ENCODE data around the gene PYGO1.

Gene PYGO1

GRCh38 chr15:55549305-55549704, 38.8 kb downstream of the PYGO1 start:
- Histone ChIP-seq H3K9me3 (replicated peaks in 1 of 2; ENCODE audit: control insufficient read depth in 2 of 2, insufficient read depth in 1 of 2, low read depth in 1 of 2, low read length in 2 of 2) (peaks cover 0 to 13% of the 10 kb centered on the region in 2 donors), H4K8ac (ENCODE audit: low read depth, low read length) (no peak overlapping the region), H3K4ac (ENCODE audit: low read length) (no peak overlapping the region), H3K4me3 (ENCODE audit: low read length in 2 of 2) (no peak overlapping the region), H2AFZ (ENCODE audit: low read length) (no peak overlapping the region), H3K4me2 (ENCODE audit: insufficient read depth, low read length, poor library complexity, severe bottlenecking) (no peak overlapping the region), H2BK120ac (ENCODE audit: low read depth, low read length) (no peak overlapping the region), H3K23ac (ENCODE audit: low read depth, low read length, poor library complexity) (no peak overlapping the region), H2BK15ac (ENCODE audit: low read length) (no peak overlapping the region), H4K91ac (ENCODE audit: low read depth, low read length, poor library complexity) (no peak overlapping the region), H3K27me3 (ENCODE audit: control insufficient read depth in 3 of 3, insufficient read depth in 3 of 3, low read depth in 1 of 3, low read length in 3 of 3) (no peaks in the 10 kb centered on the region), H3K36me3 (replicated peaks in 1 of 2; ENCODE audit: control insufficient read depth in 2 of 2, insufficient read depth in 2 of 2, low read length in 2 of 2) (peaks cover 5 to 43% of the 10 kb centered on the region in 2 donors), H3K14ac (ENCODE audit: low read length) (no peak overlapping the region), H3K9ac (ENCODE audit: low read depth, low read length, poor library complexity) (no peak overlapping the region), H2AK5ac (ENCODE audit: low read depth, low read length) (no peak overlapping the region), H2BK5ac (ENCODE audit: low read length) (no peak overlapping the region), H2BK12ac (ENCODE audit: low read length) (no peak overlapping the region), H3K79me1 (ENCODE audit: low read depth, low read length) (no peaks in the 10 kb centered on the region), H3K27ac (replicated peaks; ENCODE audit: low read length) (no peak overlapping the region), H3K4me1 (ENCODE audit: control insufficient read depth in 2 of 2, insufficient read depth in 1 of 2, low read depth in 1 of 2, low read length in 2 of 2) (peaks cover 3 to 4% of the 10 kb centered on the region in 2 donors), H3K18ac (ENCODE audit: low read length) (no peak overlapping the region)
- WGBS, 2 donors (ENCODE audit: extremely low coverage in 2 of 2, insufficient read length in 2 of 2, insufficient replicate concordance in 1 of 2): no CpG with 5 or more reads among the region's 1 CpG
- DNase-seq (ENCODE audit: low spot score): no peak

- Histone ChIP-seq H3K9me3 (replicated peaks in 1 of 2; ENCODE audit: control insufficient read depth in 2 of 2, insufficient read depth in 1 of 2, low read depth in 1 of 2, low read length in 2 of 2) (peaks cover 0 to 9% of the 10 kb centered on the region in 2 donors), H3K4me1 (ENCODE audit: control insufficient read depth in 2 of 2, insufficient read depth in 1 of 2, low read depth in 1 of 2, low read length in 2 of 2) (no peaks in the 10 kb centered on the region), H3K4me2 (ENCODE audit: insufficient read depth, low read length, poor library complexity, severe bottlenecking) (no peak overlapping the region), H3K18ac (ENCODE audit: low read length) (no peak overlapping the region), H3K36me3 (replicated peaks in 1 of 2; ENCODE audit: control insufficient read depth in 2 of 2, insufficient read depth in 2 of 2, low read length in 2 of 2) (peaks cover 5 to 42% of the 10 kb centered on the region in 2 donors), H3K4ac (ENCODE audit: low read length) (no peak overlapping the region), H3K79me1 (ENCODE audit: low read depth, low read length) (no peaks in the 10 kb centered on the region), H2BK5ac (ENCODE audit: low read length) (no peak overlapping the region), H2BK15ac (ENCODE audit: low read length) (no peak overlapping the region), H4K8ac (ENCODE audit: low read depth, low read length) (no peak overlapping the region), H3K27me3 (ENCODE audit: control insufficient read depth in 3 of 3, insufficient read depth in 3 of 3, low read depth in 1 of 3, low read length in 3 of 3) (no peaks in the 10 kb centered on the region), H3K4me3 (ENCODE audit: low read length in 2 of 2) (no peak overlapping the region), H3K27ac (replicated peaks; ENCODE audit: low read length) (no peak overlapping the region), H2AFZ (ENCODE audit: low read length) (no peak overlapping the region), H2AK5ac (ENCODE audit: low read depth, low read length) (no peak overlapping the region), H2BK120ac (ENCODE audit: low read depth, low read length) (no peak overlapping the region), H2BK12ac (ENCODE audit: low read length) (no peak overlapping the region), H3K23ac (ENCODE audit: low read depth, low read length, poor library complexity) (no peak overlapping the region), H3K14ac (ENCODE audit: low read length) (no peak overlapping the region), H3K9ac (ENCODE audit: low read depth, low read length, poor library complexity) (no peak overlapping the region), H4K91ac (ENCODE audit: low read depth, low read length, poor library complexity) (no peak overlapping the region)
- DNase-seq (ENCODE audit: low spot score): no peak
- WGBS, 2 donors (ENCODE audit: extremely low coverage in 2 of 2, insufficient read length in 2 of 2, insufficient replicate concordance in 1 of 2): no CpG with 5 or more reads among the region's 5 CpGs
Observed at GRCh38 chr15:55546718-55547117, 41.4 kb downstream of the PYGO1 start.

GRCh38 chr15:55535436-55535835, 52.7 kb downstream of the PYGO1 start:
- H3K9me3 ChIP-seq (replicated peaks in 1 of 2; ENCODE audit: control insufficient read depth in 2 of 2, insufficient read depth in 1 of 2, low read depth in 1 of 2, low read length in 2 of 2): no peaks in the 10 kb centered on the region
- H3K27me3 ChIP-seq (ENCODE audit: control insufficient read depth in 3 of 3, insufficient read depth in 3 of 3, low read depth in 1 of 3, low read length in 3 of 3): no peaks in the 10 kb centered on the region
- no peak overlapping the region for H3K4me2 ChIP-seq (ENCODE audit: insufficient read depth, low read length, poor library complexity, severe bottlenecking)

GRCh38 chr15:55532944-55533343, 55.2 kb downstream of the PYGO1 start:
- Histone ChIP-seq H4K8ac (ENCODE audit: low read depth, low read length) (no peak overlapping the region), H2BK15ac (ENCODE audit: low read length) (no peak overlapping the region), H3K4ac (ENCODE audit: low read length) (no peak overlapping the region), H3K9me3 (replicated peaks in 1 of 2; ENCODE audit: control insufficient read depth in 2 of 2, insufficient read depth in 1 of 2, low read depth in 1 of 2, low read length in 2 of 2) (no peaks in the 10 kb centered on the region), H2AK5ac (ENCODE audit: low read depth, low read length) (no peak overlapping the region), H2BK5ac (ENCODE audit: low read length) (no peak overlapping the region), H3K18ac (ENCODE audit: low read length) (no peak overlapping the region), H3K4me2 (ENCODE audit: insufficient read depth, low read length, poor library complexity, severe bottlenecking) (no peak overlapping the region), H3K27ac (replicated peaks; ENCODE audit: low read length) (no peak overlapping the region), H2BK120ac (ENCODE audit: low read depth, low read length) (no peak overlapping the region), H2BK12ac (ENCODE audit: low read length) (no peak overlapping the region), H4K91ac (ENCODE audit: low read depth, low read length, poor library complexity) (no peak overlapping the region), H3K4me1 (ENCODE audit: control insufficient read depth in 2 of 2, insufficient read depth in 1 of 2, low read depth in 1 of 2, low read length in 2 of 2) (no peaks in the 10 kb centered on the region), H3K23ac (ENCODE audit: low read depth, low read length, poor library complexity) (no peak overlapping the region), H3K36me3 (replicated peaks in 1 of 2; ENCODE audit: control insufficient read depth in 2 of 2, insufficient read depth in 2 of 2, low read length in 2 of 2) (no peaks in the 10 kb centered on the region), H3K27me3 (ENCODE audit: control insufficient read depth in 3 of 3, insufficient read depth in 3 of 3, low read depth in 1 of 3, low read length in 3 of 3) (no peaks in the 10 kb centered on the region), H2AFZ (ENCODE audit: low read length) (no peak overlapping the region), H3K4me3 (ENCODE audit: low read length in 2 of 2) (no peak overlapping the region), H3K9ac (ENCODE audit: low read depth, low read length, poor library complexity) (no peak overlapping the region), H3K79me1 (ENCODE audit: low read depth, low read length) (no peaks in the 10 kb centered on the region), H3K14ac (ENCODE audit: low read length) (no peak overlapping the region)
- no peak for DNase-seq (ENCODE audit: low spot score)

More at GRCh38 chr15:55535436-55535835, 52.7 kb downstream of the PYGO1 start:
- Histone ChIP-seq H3K9ac (ENCODE audit: low read depth, low read length, poor library complexity) (peak overlapping the region; percentile 21), H3K36me3 (replicated peaks in 1 of 2; ENCODE audit: control insufficient read depth in 2 of 2, insufficient read depth in 2 of 2, low read length in 2 of 2) (no peaks in the 10 kb centered on the region), H3K4me3 (ENCODE audit: low read length in 2 of 2) (peak overlapping the region in 1 of 2 donors; percentile 59), H3K27ac (replicated peaks; ENCODE audit: low read length) (no peak overlapping the region), H2BK12ac (ENCODE audit: low read length) (no peak overlapping the region), H3K4ac (ENCODE audit: low read length) (no peak overlapping the region), H3K79me1 (ENCODE audit: low read depth, low read length) (no peaks in the 10 kb centered on the region), H3K18ac (ENCODE audit: low read length) (peak overlapping the region; percentile 87), H3K14ac (ENCODE audit: low read length) (no peak overlapping the region), H2BK15ac (ENCODE audit: low read length) (no peak overlapping the region), H4K91ac (ENCODE audit: low read depth, low read length, poor library complexity) (no peak overlapping the region), H3K4me1 (ENCODE audit: control insufficient read depth in 2 of 2, insufficient read depth in 1 of 2, low read depth in 1 of 2, low read length in 2 of 2) (no peaks in the 10 kb centered on the region), H4K8ac (ENCODE audit: low read depth, low read length) (peak overlapping the region; percentile 76), H3K23ac (ENCODE audit: low read depth, low read length, poor library complexity) (no peak overlapping the region), H2AFZ (ENCODE audit: low read length) (no peak overlapping the region), H2BK120ac (ENCODE audit: low read depth, low read length) (no peak overlapping the region), H2BK5ac (ENCODE audit: low read length) (peak overlapping the region; percentile 82), H2AK5ac (ENCODE audit: low read depth, low read length) (peak overlapping the region; percentile 57)
- DNase-seq (ENCODE audit: low spot score): no peak
- WGBS, 2 donors (ENCODE audit: extremely low coverage in 2 of 2, insufficient read length in 2 of 2, insufficient replicate concordance in 1 of 2): no CpG with 5 or more reads among the region's 6 CpGs

All from neuronal stem cell (in vitro differentiated cells).